Activated CD4-positive, alpha-beta T cell treated with anti-CD3 and anti-CD28 coated beads, Interleukin-2, amount 10 ng/mL, durations not matched to agents 7 days and 5 days (primary cell): ENCODE results near the gene FBXO39. TPM values are rescaled to one million over a fixed set of nuclear protein-coding genes. Genes with fewer than 3 reads are reported as not detected.
"Not testable (repeated sequence)": the region's sequence is repeated elsewhere in the genome, so short reads cannot be mapped to it uniquely, and the experiment has no call there.

Source experiments
- CTCF ChIA-PET: fragments of 350-600 bp; sonication (Branson Sonifier 250); formaldehyde crosslinking; loops from one replicate; lab custom pipeline; 2021; ENCODE audit warnings: antibody characterized with exemption; lab: Charles Lee
- POLR2A ChIA-PET: fragments of 350-600 bp; sonication (Branson Sonifier 250); formaldehyde crosslinking; loops from one replicate; lab custom pipeline; 2021; ENCODE audit warnings: antibody characterized with exemption; lab: Charles Lee
- DNase-seq: peaks from one replicate; pipeline ENCODE4 v3.0.0-alpha.2; 2020
- H3K27ac Mint-ChIP-seq: one replicate; pipeline ENCODE4 v1.8.0; 2021; ENCODE audit warnings: mild to moderate bottlenecking, moderate library complexity, mixed read lengths
- H3K27me3 Mint-ChIP-seq: one replicate; pipeline ENCODE4 v1.8.0; 2021; ENCODE audit warnings: mixed read lengths
- H3K36me3 Mint-ChIP-seq: one replicate; pipeline ENCODE4 v1.8.0; 2021; ENCODE audit warnings: low read depth, mixed read lengths
- H3K4me1 Mint-ChIP-seq: one replicate; pipeline ENCODE4 v1.8.0; 2021; ENCODE audit warnings: mixed read lengths
- H3K4me3 Mint-ChIP-seq: one replicate; pipeline ENCODE4 v1.8.0; 2021; ENCODE audit warnings: mild to moderate bottlenecking, moderate library complexity, mixed read lengths
- H3K9me3 Mint-ChIP-seq: one replicate; pipeline ENCODE4 v1.8.0; 2021; ENCODE audit warnings: mixed read lengths
- total RNA-seq, 2 experiments: library from RNA; stranded (reverse); gene quantifications; one replicate each; pipeline ENCODE4 v1.2.3, GENCODE V29; 2021

The FBXO39 gene
- total RNA-seq, 2 experiments from 2014 or later, result 7.8 to 8.9 TPM

DNA sequence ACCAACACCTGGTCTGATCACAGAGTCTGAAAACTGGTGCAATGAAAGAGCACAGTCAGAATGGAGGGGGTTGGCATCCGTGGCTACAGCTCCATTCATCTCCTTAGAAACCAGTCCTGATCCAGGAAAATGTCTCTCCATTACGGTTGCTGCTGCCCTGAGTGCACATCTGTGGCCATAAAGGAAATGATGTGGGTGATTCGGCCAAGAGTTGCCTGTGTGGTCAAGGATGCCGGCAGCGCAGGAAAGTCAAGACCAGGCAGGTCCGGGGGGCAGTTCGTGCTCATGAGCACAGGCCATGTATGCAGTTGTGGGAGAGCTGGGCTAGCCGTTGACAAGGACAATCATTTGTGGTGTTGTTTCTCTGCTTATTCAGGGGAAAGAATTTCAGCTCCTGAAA lies 14.2 kb upstream of the FBXO39 start:
- H3K27me3 Mint-ChIP-seq, result no peaks in the 10 kb centered on the region
- H3K4me1 Mint-ChIP-seq, result peaks cover 71% of the 10 kb centered on the region
- peaks cover 28% of the 10 kb centered on the region for H3K9me3 Mint-ChIP-seq
- ChIA-PET POLR2A (no interaction called here), CTCF (no interaction called here)
- peaks cover 98% of the 10 kb centered on the region for H3K36me3 Mint-ChIP-seq
- no peak for DNase-seq
- H3K27ac Mint-ChIP-seq, result no peak overlapping the region
- H3K4me3 Mint-ChIP-seq, result no peak overlapping the region

DNA sequence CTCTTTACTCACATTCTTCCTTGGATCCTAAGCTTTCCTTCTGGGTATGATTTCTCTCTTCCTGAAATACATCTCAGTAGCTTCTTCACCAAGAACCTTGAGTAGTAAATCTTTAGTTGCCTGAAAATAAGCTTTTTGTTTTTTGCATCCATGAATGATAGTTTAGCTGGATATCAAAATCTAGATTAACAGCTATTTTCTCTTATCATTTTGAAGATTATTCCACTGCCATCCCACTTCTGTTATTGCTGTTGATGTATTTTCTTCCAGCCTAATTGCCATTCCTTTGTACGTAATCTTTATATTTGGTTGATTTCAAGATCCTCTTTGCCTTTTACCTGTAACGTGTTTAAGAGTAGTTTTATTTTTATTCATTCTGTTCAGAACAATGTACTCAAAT lies 7.6 kb upstream of the FBXO39 start:
- H3K4me3 Mint-ChIP-seq, result no peak overlapping the region
- ChIA-PET POLR2A (interaction anchor here (0.6 kb wide), 1 partner anchor 1457 kb away, joined by 3 read pairs; no protein-coding TSS in a partner anchor), CTCF (interaction anchor here (1.0 kb wide), 1 partner anchor 101 kb away, joined by 3 read pairs; no protein-coding TSS in a partner anchor)
- peaks cover 97% of the 10 kb centered on the region for H3K36me3 Mint-ChIP-seq
- H3K4me1 Mint-ChIP-seq, result peaks cover 42% of the 10 kb centered on the region
- peaks cover 64% of the 10 kb centered on the region for H3K9me3 Mint-ChIP-seq
- no peaks in the 10 kb centered on the region for H3K27me3 Mint-ChIP-seq
- H3K27ac Mint-ChIP-seq, result no peak overlapping the region
- DNase-seq, result no peak

DNA sequence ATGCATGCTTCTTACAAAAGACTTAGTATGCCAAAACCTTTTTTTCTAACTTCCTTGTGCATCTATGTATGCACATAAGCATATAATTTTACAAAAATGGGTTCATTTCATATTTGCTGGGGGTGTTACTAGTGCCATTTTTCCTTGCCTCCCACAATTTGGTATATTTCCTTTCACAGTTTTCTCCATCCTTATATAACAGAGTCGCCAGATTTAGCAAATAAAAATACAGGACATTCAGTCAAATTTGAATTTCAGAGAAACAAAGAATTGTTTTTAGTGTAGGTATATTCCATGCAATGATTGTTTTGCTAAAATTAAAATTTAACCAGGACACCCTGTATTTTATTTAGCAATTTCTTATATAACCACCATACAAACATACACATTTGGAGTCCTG lies 4.0 kb upstream of the FBXO39 start:
- H3K4me1 Mint-ChIP-seq, result peaks cover 38% of the 10 kb centered on the region
- H3K36me3 Mint-ChIP-seq, result peaks cover 87% of the 10 kb centered on the region
- ChIA-PET POLR2A (interaction anchor here (0.5 kb wide), 1 partner anchor 15 kb away, joined by 3 read pairs; no protein-coding TSS in a partner anchor), CTCF (interaction anchor here (1.4 to 2.2 kb wide), 2 partner anchors 8 to 12 kb away, joined by 3 to 7 read pairs; no protein-coding TSS in a partner anchor)
- H3K27ac Mint-ChIP-seq, result no peak overlapping the region
- H3K27me3 Mint-ChIP-seq, result no peaks in the 10 kb centered on the region
- H3K9me3 Mint-ChIP-seq, result peaks cover 66% of the 10 kb centered on the region
- H3K4me3 Mint-ChIP-seq, result no peak overlapping the region
- DNase-seq, result no peak

GRCh38 chr17:6774906-6775305 lies 1.1 kb upstream of the FBXO39 start:
- H3K27ac Mint-ChIP-seq, DNase-seq, H3K4me3 Mint-ChIP-seq, H3K27me3 Mint-ChIP-seq, POLR2A ChIA-PET, CTCF ChIA-PET: not testable (repeated sequence)
- H3K9me3 Mint-ChIP-seq, result peaks cover 64% of the 10 kb centered on the region
- peaks cover 83% of the 10 kb centered on the region for H3K36me3 Mint-ChIP-seq
- peaks cover 20% of the 10 kb centered on the region for H3K4me1 Mint-ChIP-seq

GRCh38 chr17:6779411-6779810 lies 3.4 kb downstream of the FBXO39 start:
- peaks cover 6% of the 10 kb centered on the region for H3K4me1 Mint-ChIP-seq
- POLR2A ChIA-PET, result no interaction called here
- no peak for DNase-seq
- H3K4me3 Mint-ChIP-seq, result no peak overlapping the region
- CTCF ChIA-PET, result interaction anchor here (1.3 to 1.5 kb wide), 2 partner anchors 22 to 131 kb away, joined by 3 to 5 read pairs; no protein-coding TSS in a partner anchor
- peaks cover 57% of the 10 kb centered on the region for H3K36me3 Mint-ChIP-seq
- no peak overlapping the region for H3K27ac Mint-ChIP-seq
- peaks cover 69% of the 10 kb centered on the region for H3K9me3 Mint-ChIP-seq
- peaks cover 23% of the 10 kb centered on the region for H3K27me3 Mint-ChIP-seq

DNA sequence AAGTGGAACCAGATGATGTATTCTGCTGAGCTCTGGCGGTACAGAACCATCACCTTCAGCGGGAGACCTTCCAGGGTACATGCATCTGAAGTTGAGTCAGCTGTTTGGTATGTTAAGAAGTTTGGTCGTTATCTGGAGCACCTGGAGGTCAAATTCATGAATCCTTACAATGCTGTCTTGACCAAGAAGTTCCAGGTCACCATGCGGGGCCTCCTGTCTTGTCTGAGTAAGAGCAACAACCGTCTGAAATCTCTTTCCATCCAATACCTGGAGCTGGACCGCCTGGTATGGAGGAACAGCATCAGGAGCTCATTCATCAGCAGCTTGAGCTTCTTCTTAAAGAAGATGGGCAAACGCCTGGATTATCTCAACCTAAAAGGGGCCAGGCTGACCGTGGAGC lies 4.0 kb downstream of the FBXO39 start:
- Mint-ChIP-seq H3K36me3 (peaks cover 51% of the 10 kb centered on the region), H3K4me3 (no peak overlapping the region), H3K9me3 (peaks cover 66% of the 10 kb centered on the region), H3K27ac (no peak overlapping the region), H3K27me3 (peaks cover 26% of the 10 kb centered on the region), H3K4me1 (peaks cover 2% of the 10 kb centered on the region)
- DNase-seq, result no peak
- ChIA-PET CTCF (interaction anchor here (1.0 to 1.8 kb wide), 4 partner anchors 12 to 131 kb away, joined by 3 to 5 read pairs (median 4); no protein-coding TSS in a partner anchor), POLR2A (no interaction called here)

DNA sequence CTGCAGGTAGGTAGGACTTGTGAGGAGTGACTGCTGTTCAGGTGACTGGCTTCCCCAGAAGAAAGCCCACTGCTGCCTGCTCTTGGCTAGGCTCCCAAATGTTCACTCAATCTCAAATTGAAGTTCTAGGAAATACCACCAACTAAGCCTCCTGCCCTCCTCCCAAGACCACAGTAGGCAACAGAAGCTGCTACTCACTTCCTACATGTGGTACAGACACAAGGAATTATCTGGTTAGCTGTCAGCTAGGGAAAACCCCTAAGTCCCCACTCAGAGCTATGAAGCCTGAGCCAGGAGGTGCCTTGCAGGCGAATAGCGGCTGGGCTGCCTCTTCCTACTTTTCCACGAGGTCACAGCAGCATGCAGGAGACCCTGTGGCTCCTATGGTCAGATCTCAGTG lies 4.9 kb downstream of the FBXO39 start:
- no peak for DNase-seq
- Mint-ChIP-seq H3K4me1 (peaks cover 2% of the 10 kb centered on the region), H3K27me3 (peaks cover 30% of the 10 kb centered on the region), H3K36me3 (peaks cover 51% of the 10 kb centered on the region), H3K27ac (no peak overlapping the region), H3K9me3 (peaks cover 69% of the 10 kb centered on the region), H3K4me3 (no peak overlapping the region)
- ChIA-PET POLR2A (no interaction called here), CTCF (interaction anchor here (1.0 to 1.8 kb wide), 3 partner anchors 11 to 130 kb away, joined by 3 to 5 read pairs (median 3); no protein-coding TSS in a partner anchor)

- Mint-ChIP-seq H3K27me3 (peaks cover 41% of the 10 kb centered on the region), H3K4me3 (no peak overlapping the region), H3K9me3 (peaks cover 71% of the 10 kb centered on the region), H3K36me3 (peaks cover 44% of the 10 kb centered on the region), H3K4me1 (no peaks in the 10 kb centered on the region), H3K27ac (no peak overlapping the region)
- ChIA-PET POLR2A (no interaction called here), CTCF (no interaction called here)
- no peak for DNase-seq
Observed at GRCh38 chr17:6782244-6782643, 6.2 kb downstream of the FBXO39 start.

- H3K27ac Mint-ChIP-seq, result no peak overlapping the region
- DNase-seq, result no peak
- H3K36me3 Mint-ChIP-seq, result peaks cover 18% of the 10 kb centered on the region
- CTCF ChIA-PET, result no interaction called here
- POLR2A ChIA-PET, result no interaction called here
- H3K4me1 Mint-ChIP-seq, result no peaks in the 10 kb centered on the region
- H3K9me3 Mint-ChIP-seq, result peaks cover 43% of the 10 kb centered on the region
- peaks cover 61% of the 10 kb centered on the region for H3K27me3 Mint-ChIP-seq
- H3K4me3 Mint-ChIP-seq, result no peak overlapping the region
Observed at GRCh38 chr17:6786618-6787017, 10.6 kb downstream of the FBXO39 start.

GRCh38 chr17:6787081-6787693 lies 11.2 kb downstream of the FBXO39 start:
- DNase-seq, result no peak
- H3K9me3 Mint-ChIP-seq, result peaks cover 38% of the 10 kb centered on the region
- no peak overlapping the region for H3K4me3 Mint-ChIP-seq
- no peak overlapping the region for H3K27ac Mint-ChIP-seq
- ChIA-PET POLR2A (no interaction called here), CTCF (no interaction called here)
- peaks cover 59% of the 10 kb centered on the region for H3K27me3 Mint-ChIP-seq
- H3K36me3 Mint-ChIP-seq, result peaks cover 13% of the 10 kb centered on the region
- H3K4me1 Mint-ChIP-seq, result no peaks in the 10 kb centered on the region

- Mint-ChIP-seq H3K27ac (no peak overlapping the region), H3K4me1 (peaks cover 4% of the 10 kb centered on the region), H3K36me3 (peaks cover 3% of the 10 kb centered on the region), H3K9me3 (peaks cover 18% of the 10 kb centered on the region), H3K27me3 (peaks cover 45% of the 10 kb centered on the region), H3K4me3 (no peak overlapping the region)
- ChIA-PET CTCF (no interaction called here), POLR2A (no interaction called here)
- no peak for DNase-seq
Observed at GRCh38 chr17:6789146-6789545, 13.1 kb downstream of the FBXO39 start.

DNA sequence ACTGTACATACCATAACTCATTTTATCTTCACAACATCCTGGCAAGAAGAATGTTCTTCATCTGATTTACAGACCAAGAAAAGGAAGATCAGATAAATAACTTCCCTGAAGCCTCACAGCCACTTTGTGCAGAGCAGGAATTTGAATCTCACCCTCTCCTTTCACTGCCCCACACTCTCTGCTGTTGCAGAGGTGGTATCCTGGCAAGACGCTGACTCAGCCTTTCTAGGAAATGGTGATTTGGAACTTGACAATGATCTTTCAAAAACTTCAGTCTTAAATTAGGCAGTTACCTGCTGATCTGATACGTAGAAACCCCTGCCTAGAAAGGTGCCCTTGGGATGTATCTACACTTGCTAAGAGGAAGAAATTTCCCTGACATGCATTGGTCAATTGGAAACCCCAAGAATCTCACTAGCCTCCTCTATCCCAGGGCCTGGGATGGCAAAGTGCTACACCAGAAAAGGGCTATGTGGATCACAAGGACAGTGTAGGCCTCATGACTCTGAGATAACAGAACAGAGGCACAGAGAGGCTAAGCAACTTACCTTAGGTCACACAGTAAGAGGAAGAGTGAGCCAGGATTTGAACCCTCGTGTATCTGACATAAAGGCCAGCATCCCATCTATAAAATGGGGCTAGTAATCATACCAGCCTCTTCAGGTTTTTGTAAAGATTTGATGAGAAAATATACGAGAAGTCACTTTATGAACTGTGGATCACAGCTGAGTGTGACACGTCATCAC lies 17.9 kb downstream of the FBXO39 start:
- Mint-ChIP-seq H3K9me3 (no peaks in the 10 kb centered on the region), H3K27me3 (peaks cover 21% of the 10 kb centered on the region), H3K36me3 (no peaks in the 10 kb centered on the region), H3K4me3 (no peak overlapping the region), H3K4me1 (peaks cover 4% of the 10 kb centered on the region), H3K27ac (no peak overlapping the region)
- ChIA-PET POLR2A (no interaction called here), CTCF (no interaction called here)
- no peak for DNase-seq
